ENCODE results near the gene SRR. TPM values are rescaled to one million over a fixed set of nuclear protein-coding genes. Genes with fewer than 3 reads are reported as not detected.
"Not testable (repeated sequence)": the region's sequence is repeated elsewhere in the genome, so short reads cannot be mapped to it uniquely, and the experiment has no call there.

SRR gene
- polyA plus RNA-seq, 1 donor from 2014 or later, result 69.0 TPM

GRCh38 chr17:2312736-2313135, 9.0 kb downstream of the SRR start:
- Histone ChIP-seq H3K9me3 (ENCODE audit: low read length) (no peaks in the 10 kb centered on the region), H3K4me2 (ENCODE audit: low read length) (no peak overlapping the region), H3K27ac (ENCODE audit: low read length) (no peak overlapping the region), H3F3A (ENCODE audit: insufficient read depth, low read length, poor library complexity, severe bottlenecking) (no peaks in the 10 kb centered on the region), H2AFZ (ENCODE audit: low read depth, low read length) (no peak overlapping the region), H3K9me2 (ENCODE audit: insufficient read depth, low read length) (no peaks in the 10 kb centered on the region), H4K20me1 (ENCODE audit: insufficient read depth) (no peaks in the 10 kb centered on the region), H3K36me3 (ENCODE audit: insufficient read depth, low read length) (no peaks in the 10 kb centered on the region), H3K9ac (ENCODE audit: low read length) (no peak overlapping the region), H3K27me3 (ENCODE audit: insufficient read depth, low read depth, low read length) (no peaks in the 10 kb centered on the region), H3K4me3 (ENCODE audit: low read length) (no peak overlapping the region), H3K79me2 (replicated peaks; ENCODE audit: insufficient read depth, low read length) (no peaks in the 10 kb centered on the region)
- TF ChIP-seq MXI1 (conservative IDR thresholded peaks at IDR 0.05; ENCODE audit: poor library complexity, severe bottlenecking), result no peak
- TF ChIP-seq CTCF (IDR thresholded peaks at IDR 0.05; ENCODE audit: poor library complexity, severe bottlenecking), result no peak
- TF ChIP-seq EZH2 (IDR thresholded peaks at IDR 0.05; ENCODE audit: borderline replicate concordance, insufficient read depth, low read length, poor library complexity, severe bottlenecking), result no peak
- no peak for TF ChIP-seq POLR2AphosphoS5 (IDR thresholded peaks at IDR 0.05)
- TF ChIP-seq REST (IDR thresholded peaks at IDR 0.05; ENCODE audit: borderline replicate concordance), result no peak
- no peak for TF ChIP-seq TAF1 (IDR thresholded peaks at IDR 0.05; ENCODE audit: low read depth)
- TF ChIP-seq SMC3 (conservative IDR thresholded peaks at IDR 0.05; ENCODE audit: poor library complexity), result no peak
- no peak for TF ChIP-seq EP300 (conservative IDR thresholded peaks at IDR 0.05; ENCODE audit: poor library complexity, severe bottlenecking)
- TF ChIP-seq RAD21 (conservative IDR thresholded peaks at IDR 0.05), result no peak

- H3K79me2 ChIP-seq (replicated peaks; ENCODE audit: insufficient read depth, low read length); H3K9me3 ChIP-seq (ENCODE audit: low read length); H3K4me3 ChIP-seq (ENCODE audit: low read length); H3K9me2 ChIP-seq (ENCODE audit: insufficient read depth, low read length); H3K4me2 ChIP-seq (ENCODE audit: low read length); H3K27me3 ChIP-seq (ENCODE audit: insufficient read depth, low read depth, low read length); H3K36me3 ChIP-seq (ENCODE audit: insufficient read depth, low read length); H4K20me1 ChIP-seq (ENCODE audit: insufficient read depth); H3K27ac ChIP-seq (ENCODE audit: low read length); H2AFZ ChIP-seq (ENCODE audit: low read depth, low read length); H3K9ac ChIP-seq (ENCODE audit: low read length); H3F3A ChIP-seq (ENCODE audit: insufficient read depth, low read length, poor library complexity, severe bottlenecking): not testable (repeated sequence)
These were observed 13.1 kb downstream of the SRR start for GRCh38 chr17:2316916-2317205.

GRCh38 chr17:2317796-2318195, 14.0 kb downstream of the SRR start:
- Histone ChIP-seq H2AFZ (ENCODE audit: low read depth, low read length) (no peak overlapping the region), H3K27ac (ENCODE audit: low read length) (no peak overlapping the region), H3K9me2 (ENCODE audit: insufficient read depth, low read length) (no peaks in the 10 kb centered on the region), H3K9me3 (ENCODE audit: low read length) (no peaks in the 10 kb centered on the region), H3F3A (ENCODE audit: insufficient read depth, low read length, poor library complexity, severe bottlenecking) (no peaks in the 10 kb centered on the region), H3K9ac (ENCODE audit: low read length) (no peak overlapping the region), H3K4me2 (ENCODE audit: low read length) (no peak overlapping the region), H3K27me3 (ENCODE audit: insufficient read depth, low read depth, low read length) (no peaks in the 10 kb centered on the region), H4K20me1 (ENCODE audit: insufficient read depth) (no peaks in the 10 kb centered on the region), H3K79me2 (replicated peaks; ENCODE audit: insufficient read depth, low read length) (no peaks in the 10 kb centered on the region), H3K36me3 (ENCODE audit: insufficient read depth, low read length) (no peaks in the 10 kb centered on the region), H3K4me3 (ENCODE audit: low read length) (no peak overlapping the region)
- no peak for TF ChIP-seq SMC3 (conservative IDR thresholded peaks at IDR 0.05; ENCODE audit: poor library complexity)
- no peak for TF ChIP-seq CTCF (IDR thresholded peaks at IDR 0.05; ENCODE audit: poor library complexity, severe bottlenecking)
- no peak for TF ChIP-seq MXI1 (conservative IDR thresholded peaks at IDR 0.05; ENCODE audit: poor library complexity, severe bottlenecking)
- no peak for TF ChIP-seq EP300 (conservative IDR thresholded peaks at IDR 0.05; ENCODE audit: poor library complexity, severe bottlenecking)
- TF ChIP-seq REST (IDR thresholded peaks at IDR 0.05; ENCODE audit: borderline replicate concordance), result no peak
- TF ChIP-seq RAD21 (conservative IDR thresholded peaks at IDR 0.05), result no peak
- TF ChIP-seq POLR2AphosphoS5 (IDR thresholded peaks at IDR 0.05), result no peak
- no peak for TF ChIP-seq TAF1 (IDR thresholded peaks at IDR 0.05; ENCODE audit: low read depth)
- no peak for TF ChIP-seq EZH2 (IDR thresholded peaks at IDR 0.05; ENCODE audit: borderline replicate concordance, insufficient read depth, low read length, poor library complexity, severe bottlenecking)
